ENCODE results near the gene ITIH6. TPM values are rescaled to one million over a fixed set of nuclear protein-coding genes. Genes with fewer than 3 reads are reported as not detected.
"Not testable (repeated sequence)": the region's sequence is repeated elsewhere in the genome, so short reads cannot be mapped to it uniquely, and the experiment has no call there.

The ITIH6 gene
- 0.13 TPM for total RNA-seq (ENCODE audit: unreplicated experiment)
- long read RNA-seq: 0 reads

GRCh38 chrX:54798137-54798536 lies at the start of gene ITIH6:
TSS of gene ITIH6 (minus strand) at chrX:54798255. CDS start at chrX:54798210, 45 bp downstream.
- no peak for TF ChIP-seq CTCF (IDR thresholded peaks at IDR 0.05; ENCODE audit: unreplicated experiment)
- H3K4me1 Mint-ChIP-seq (ENCODE audit: unreplicated experiment): peaks cover 4% of the 10 kb centered on the region
- DNase-seq (ENCODE audit: low spot score): no peak
- H3K4me3 Mint-ChIP-seq (ENCODE audit: unreplicated experiment): no peak within 1 kb of the TSS
- no peaks in the 10 kb centered on the region for H3K36me3 Mint-ChIP-seq (ENCODE audit: low read depth, unreplicated experiment)
- no peaks in the 10 kb centered on the region for H3K9me3 Mint-ChIP-seq (ENCODE audit: unreplicated experiment)
- peaks cover 2% of the 10 kb centered on the region for H3K27me3 Mint-ChIP-seq (ENCODE audit: unreplicated experiment)
- H3K27ac Mint-ChIP-seq (ENCODE audit: unreplicated experiment): no peak within 1 kb of the TSS

- H3K27ac Mint-ChIP-seq (ENCODE audit: unreplicated experiment); H3K4me1 Mint-ChIP-seq (ENCODE audit: unreplicated experiment); H3K9me3 Mint-ChIP-seq (ENCODE audit: unreplicated experiment); H3K4me3 Mint-ChIP-seq (ENCODE audit: unreplicated experiment); DNase-seq (ENCODE audit: low spot score); H3K27me3 Mint-ChIP-seq (ENCODE audit: unreplicated experiment); H3K36me3 Mint-ChIP-seq (ENCODE audit: low read depth, unreplicated experiment): not testable (repeated sequence)
Observed at GRCh38 chrX:54847700-54848099, 49.6 kb upstream of the ITIH6 start.

- Mint-ChIP-seq H3K9me3 (ENCODE audit: unreplicated experiment) (no peaks in the 10 kb centered on the region), H3K27me3 (ENCODE audit: unreplicated experiment) (no peaks in the 10 kb centered on the region), H3K4me3 (ENCODE audit: unreplicated experiment) (no peak overlapping the region), H3K36me3 (ENCODE audit: low read depth, unreplicated experiment) (no peaks in the 10 kb centered on the region), H3K27ac (ENCODE audit: unreplicated experiment) (no peak overlapping the region), H3K4me1 (ENCODE audit: unreplicated experiment) (no peaks in the 10 kb centered on the region)
- DNase-seq (ENCODE audit: low spot score): no peak
- TF ChIP-seq CTCF (IDR thresholded peaks at IDR 0.05; ENCODE audit: unreplicated experiment): no peak
Observed at GRCh38 chrX:54843050-54843449, 45.0 kb upstream of the ITIH6 start.

GRCh38 chrX:54842607-54843006 lies 44.6 kb upstream of the ITIH6 start:
- Mint-ChIP-seq H3K36me3 (ENCODE audit: low read depth, unreplicated experiment) (no peaks in the 10 kb centered on the region), H3K4me3 (ENCODE audit: unreplicated experiment) (no peak overlapping the region), H3K27ac (ENCODE audit: unreplicated experiment) (no peak overlapping the region), H3K4me1 (ENCODE audit: unreplicated experiment) (peaks cover 2% of the 10 kb centered on the region), H3K27me3 (ENCODE audit: unreplicated experiment) (no peaks in the 10 kb centered on the region), H3K9me3 (ENCODE audit: unreplicated experiment) (no peaks in the 10 kb centered on the region)
- TF ChIP-seq CTCF (IDR thresholded peaks at IDR 0.05; ENCODE audit: unreplicated experiment): no peak
- DNase-seq (ENCODE audit: low spot score): no peak

GRCh38 chrX:54841184-54841874 lies 43.3 kb upstream of the ITIH6 start:
- not testable (repeated sequence) for H3K27ac Mint-ChIP-seq (ENCODE audit: unreplicated experiment); H3K27me3 Mint-ChIP-seq (ENCODE audit: unreplicated experiment); DNase-seq (ENCODE audit: low spot score); H3K4me3 Mint-ChIP-seq (ENCODE audit: unreplicated experiment); H3K9me3 Mint-ChIP-seq (ENCODE audit: unreplicated experiment); H3K36me3 Mint-ChIP-seq (ENCODE audit: low read depth, unreplicated experiment)
- H3K4me1 Mint-ChIP-seq (ENCODE audit: unreplicated experiment): peaks cover 12% of the 10 kb centered on the region

GRCh38 chrX:54838583-54838982 lies 40.5 kb upstream of the ITIH6 start:
- Mint-ChIP-seq H3K4me1 (ENCODE audit: unreplicated experiment) (peaks cover 13% of the 10 kb centered on the region), H3K27ac (ENCODE audit: unreplicated experiment) (no peak overlapping the region), H3K36me3 (ENCODE audit: low read depth, unreplicated experiment) (no peaks in the 10 kb centered on the region), H3K27me3 (ENCODE audit: unreplicated experiment) (no peaks in the 10 kb centered on the region), H3K4me3 (ENCODE audit: unreplicated experiment) (no peak overlapping the region), H3K9me3 (ENCODE audit: unreplicated experiment) (no peaks in the 10 kb centered on the region)
- no peak for TF ChIP-seq CTCF (IDR thresholded peaks at IDR 0.05; ENCODE audit: unreplicated experiment)
- DNase-seq (ENCODE audit: low spot score): no peak
